ENCODE results near the gene ALG1. TPM values are rescaled to one million over a fixed set of nuclear protein-coding genes. Genes with fewer than 3 reads are reported as not detected.
"Not testable (repeated sequence)": the region's sequence is repeated elsewhere in the genome, so short reads cannot be mapped to it uniquely, and the experiment has no call there.

The ALG1 gene
- total and polyA plus RNA-seq, 2 of the 13 experiments (the other 11 are each of a cell fraction or from before 2014, with no cell fraction given) = 43.3 to 75.6 TPM

GRCh38 chr16:5134739-5135452 lies 63.3 kb downstream of the ALG1 start (continued):
- TF ChIP-seq HNF4G (IDR thresholded peaks at IDR 0.05; ENCODE audit: borderline replicate concordance, low read depth, low read length) (peak; percentile 93), HNF4G (CRISPR knock-in tag; IDR thresholded peaks at IDR 0.05; ENCODE audit: borderline replicate concordance, low read depth) (peak; percentile 97), ZNF205 (CRISPR knock-in tag; IDR thresholded peaks at IDR 0.05) (peak; percentile 77; the same call in 1 of the 2 replicates), STAG1 (CRISPR knock-in tag; IDR thresholded peaks at IDR 0.05) (0 out of 2 replicates have a peak, but pooled peaks have one; percentile 29), ZNF644 (CRISPR knock-in tag; IDR thresholded peaks at IDR 0.05; ENCODE audit: low read depth) (peak; percentile 99), ZNF430 (CRISPR knock-in tag; IDR thresholded peaks at IDR 0.05) (peak; percentile 92), SALL2 (CRISPR knock-in tag; IDR thresholded peaks at IDR 0.05) (peak; percentile 79), ZNF605 (CRISPR knock-in tag; IDR thresholded peaks at IDR 0.05) (peak; percentile 87; the same call in 1 of the 2 replicates), GZF1 (CRISPR knock-in tag; IDR thresholded peaks at IDR 0.05) (0 out of 2 replicates have a peak, but pooled peaks have one; percentile 46), ZNF263 (CRISPR knock-in tag; IDR thresholded peaks at IDR 0.05) (peak; percentile 79), CREB1 (CRISPR knock-in tag; IDR thresholded peaks at IDR 0.05) (peak; percentile 59), ZNF687 (CRISPR knock-in tag; IDR thresholded peaks at IDR 0.05) (peak; percentile 77), HMGXB4 (CRISPR knock-in tag; IDR thresholded peaks at IDR 0.05; ENCODE audit: borderline replicate concordance in 1 of 2, low read depth in 1 of 2) (peak in 1 of 2 experiments; percentile 64; a peak in 1 of 4 replicates), POLR2G (IDR thresholded peaks at IDR 0.05; ENCODE audit: low read depth, low read length) (0 out of 2 replicates have a peak, but pooled peaks have one; percentile 34), ZNF414 (CRISPR knock-in tag; IDR thresholded peaks at IDR 0.05) (peak; percentile 94), ISL2 (CRISPR knock-in tag; IDR thresholded peaks at IDR 0.05) (peak; percentile 67), ZNF792 (CRISPR knock-in tag; IDR thresholded peaks at IDR 0.05) (peak; percentile 75; the same call in 1 of the 2 replicates), ATF2 (CRISPR knock-in tag; IDR thresholded peaks at IDR 0.05) (peak; percentile 98), PHF5A (CRISPR knock-in tag; IDR thresholded peaks at IDR 0.05; ENCODE audit: low read depth, unreplicated experiment) (peak; percentile 87), PITX1 (CRISPR knock-in tag; IDR thresholded peaks at IDR 0.05) (peak; percentile 89), ZNF34 (CRISPR knock-in tag; IDR thresholded peaks at IDR 0.05; ENCODE audit: borderline replicate concordance) (peak; percentile 52; the same call in 1 of the 2 replicates)
- not testable (repeated sequence) for TF ChIP-seq CREB1 (IDR thresholded peaks at IDR 0.05)
